Endothelial cell of umbilical vein (primary cell): ENCODE results near the gene PSMB7. TPM values are rescaled to one million over a fixed set of nuclear protein-coding genes. Genes with fewer than 3 reads are reported as not detected.

Source experiments
- BruUV-seq: library from RNA; stranded (reverse); fragments of 400-500 nt; replicated peaks from 2 replicates; lab custom pipeline; 2021; lab: Mats Ljungman, UMichigan
- CTCF ChIA-PET: fragments of 300-600, 350-600 bp; sonication (Branson Sonifier 250); formaldehyde crosslinking; loops from one replicate; lab custom pipeline; 2021; ENCODE audit warnings: antibody characterized with exemption, inconsistent platforms; lab: Charles Lee
- POLR2A ChIA-PET: fragments of 300-600, 350-600 bp; sonication (Branson Sonifier 250); formaldehyde crosslinking; loops from one replicate; lab custom pipeline; 2021; ENCODE audit warnings: antibody characterized with exemption, inconsistent platforms; lab: Charles Lee
- DNase-seq: peaks from one replicate; pipeline ENCODE4 v3.0.0-alpha.2; 2011; ENCODE audit warnings: low read depth, low spot score
- FAIRE-seq: peaks from 2 replicates; lab custom pipeline; 2011; peaks lifted over from hg19 to GRCh38; lab: Jason Lieb, UNC
- H2AFZ ChIP-seq: 2 replicates; pipeline ENCODE4 v1.6.0; 2012; ENCODE audit warnings: low read depth, low read length, control low read depth, inconsistent platforms
- H3K27ac ChIP-seq: 2 replicates; pipeline ENCODE4 v1.5.1; 2011; ENCODE audit warnings: low read depth, mild to moderate bottlenecking, control low read depth, low read length, moderate library complexity; ENCODE audit not compliant: insufficient read depth
- H3K27me3 ChIP-seq, 2 experiments: 2 replicates each; pipeline versions ENCODE4 v1.6.0 to v1.6.1; 2011; ENCODE audit warnings: low read length in 2 of 2, mixed read lengths in 1 of 2; ENCODE audit not compliant: control insufficient read depth in 2 of 2, insufficient read depth in 2 of 2
- H3K36me3 ChIP-seq, 2 experiments: 2 replicates in 1 of 2; 3 replicates in 1 of 2; pipeline ENCODE4 v1.5.1; 2011; ENCODE audit warnings: low read length in 2 of 2, mild to moderate bottlenecking in 1 of 2, moderate library complexity in 1 of 2; ENCODE audit not compliant: control insufficient read depth in 2 of 2, insufficient read depth in 2 of 2; ENCODE audit errors: extremely low read depth in 1 of 2
- H3K4me1 ChIP-seq: 3 replicates; pipeline ENCODE4 v1.5.1; 2011; ENCODE audit warnings: mild to moderate bottlenecking, low read length; ENCODE audit not compliant: control insufficient read depth, insufficient read depth; ENCODE audit errors: extremely low read depth
- H3K4me2 ChIP-seq: 2 replicates; pipeline ENCODE4 v1.6.1; 2011; ENCODE audit warnings: low read length, control low read depth, mixed read lengths; ENCODE audit not compliant: insufficient read depth
- H3K4me3 ChIP-seq, 3 experiments: fragments of 200-600 bp in 1 of 3; sonication (generic), shearing (Covaris generic) in 1 of 3; replicated peaks in 1 of 3; 2 replicates each; pipeline ENCODE4 v1.5.1; 2011 to 2016; ENCODE audit warnings: control low read depth in 3 of 3, low read length in 3 of 3, mild to moderate bottlenecking in 2 of 3, inconsistent platforms in 1 of 3, low read depth in 1 of 3, moderate library complexity in 1 of 3; ENCODE audit not compliant: insufficient read depth in 1 of 3
- H3K79me2 ChIP-seq: 2 replicates; pipeline ENCODE4 v1.6.0; 2012; ENCODE audit warnings: low read length, inconsistent platforms; ENCODE audit not compliant: control insufficient read depth, insufficient read depth
- H3K9ac ChIP-seq: replicated peaks from 2 replicates; pipeline ENCODE3; 2011; ENCODE audit warnings: low read length, control low read depth; ENCODE audit not compliant: insufficient read depth; ENCODE audit errors: extremely low read depth
- H3K9me1 ChIP-seq: replicated peaks from 3 replicates; pipeline ENCODE4 v1.6.0; 2011; ENCODE audit warnings: mild to moderate bottlenecking, low read length; ENCODE audit not compliant: control insufficient read depth, insufficient read depth; ENCODE audit errors: extremely low read depth
- H3K9me3 ChIP-seq: replicated peaks from 2 replicates; pipeline ENCODE4 v1.5.1; 2012; ENCODE audit warnings: low read length, inconsistent platforms; ENCODE audit not compliant: control insufficient read depth, insufficient read depth
- H4K20me1 ChIP-seq: replicated peaks from 2 replicates; pipeline ENCODE3; 2011; ENCODE audit warnings: mild to moderate bottlenecking, low read length; ENCODE audit not compliant: control insufficient read depth, insufficient read depth; ENCODE audit errors: extremely low read depth
- CTCF ChIP-seq, 2 donors: IDR thresholded peaks; 1 replicate in 1 of 2; 2 replicates in 1 of 2; pipeline ENCODE4 v1.5.1; 2011; ENCODE audit warnings: low read length in 2 of 2, mild to moderate bottlenecking in 2 of 2, moderate library complexity in 2 of 2, control low read depth in 1 of 2, inconsistent platforms in 1 of 2, low read depth in 1 of 2; ENCODE audit not compliant: insufficient read depth in 1 of 2; ENCODE audit errors: extremely low read depth in 1 of 2
- FOS ChIP-seq: IDR thresholded peaks from 2 replicates; pipeline ENCODE4 v1.6.1; 2011; ENCODE audit warnings: mild to moderate bottlenecking, low read length, moderate library complexity, borderline replicate concordance; ENCODE audit not compliant: insufficient read depth
- GATA2 ChIP-seq: IDR thresholded peaks from 2 replicates; pipeline ENCODE4 v1.7.0; 2011; ENCODE audit warnings: low read depth, mild to moderate bottlenecking, moderate library complexity, mixed read lengths, low read length; ENCODE audit not compliant: insufficient read length, insufficient read depth
- JUN ChIP-seq: IDR thresholded peaks from 2 replicates; pipeline ENCODE4 v1.6.1; 2011; ENCODE audit warnings: borderline replicate concordance, low read depth; ENCODE audit not compliant: insufficient read length, insufficient read depth
- MYC ChIP-seq: IDR thresholded peaks from one replicate; pipeline ENCODE4 v1.6.1; 2011; ENCODE audit warnings: mild to moderate bottlenecking, low read depth, low read length
- POLR2A ChIP-seq: IDR thresholded peaks from 2 replicates; pipeline ENCODE4 v1.6.1; 2012; ENCODE audit warnings: low read depth, mild to moderate bottlenecking, control low read depth, low read length
- dilution Hi-C: fragments of 300-500 bp; cut with MboI; formaldehyde crosslinking; loops from one replicate; pipeline ENCODE4 v1.15.0; 2019; ENCODE audit warnings: low sequenced_read_pairs; ENCODE audit not compliant: extremely low pct_ligation_motif_present
- intact Hi-C: fragments of 100-400 bp; cut with micrococcal nuclease; formaldehyde crosslinking; loops from one replicate; pipeline ENCODE4 v1.10.0; 2022
- polyA plus RNA-seq, 4 experiments: library from polyadenylated mRNA; depleted of rRNA in 3 of 4; stranded (reverse) in 3 of 4; unstranded in 1 of 4; fragments of >200 nt; gene quantifications; 2 replicates each; pipeline versions ENCODE4 v1.2.1 to v1.2.3, GENCODE V29; 2011 to 2012; ENCODE audit warnings: missing spikeins in 1 of 4
- total RNA-seq: library from RNA; stranded (reverse); gene quantifications from 2 replicates; pipeline ENCODE4 v1.2.3, GENCODE V29; 2021
- TF ChIP-seq, protein P1 (sequence below): IDR thresholded peaks from 2 replicates; pipeline ENCODE4 v1.6.1; 2011; ENCODE audit not compliant: insufficient read depth, insufficient read length

PSMB7 gene
- total and polyA plus RNA-seq, 2 donors (not counting 3 experiments of a cell fraction or from before 2014, with no cell fraction given) = 227 to 366 TPM

DNA sequence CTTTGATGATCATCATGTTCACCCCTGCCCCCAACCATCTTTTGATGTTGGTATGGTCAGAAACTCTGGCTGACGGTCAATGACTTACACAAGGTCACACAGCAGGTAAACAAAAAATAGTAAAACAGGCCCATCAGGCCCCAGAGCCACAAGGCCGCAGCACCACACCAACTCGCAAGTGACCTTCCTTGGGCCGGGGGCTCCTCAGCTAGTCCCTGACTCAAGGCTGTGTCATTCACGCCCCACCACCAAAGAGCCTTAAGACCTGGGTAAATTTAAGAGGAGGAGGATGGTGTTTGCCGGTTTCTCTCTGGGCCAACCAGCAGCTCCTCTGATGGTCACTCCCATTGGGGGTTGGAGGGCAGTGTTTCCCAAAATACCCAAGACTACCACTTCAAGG is 55.8 kb downstream of the PSMB7 start:
- H3K9me1 ChIP-seq = no peaks in the 10 kb centered on the region
- H4K20me1 ChIP-seq = peaks cover 2% of the 10 kb centered on the region
- dilution Hi-C loops = no loop called here
- POLR2A ChIA-PET = no interaction called here
- H3K4me1 ChIP-seq = no peaks in the 10 kb centered on the region
- H3K9me3 ChIP-seq = no peaks in the 10 kb centered on the region
- CTCF ChIA-PET = no interaction called here
- FAIRE-seq (no peak), DNase-seq (no peak)
- no peaks in the 10 kb centered on the region for H3K27me3 ChIP-seq
- H3K36me3 ChIP-seq = peaks cover 0 to 7% of the 10 kb centered on the region in 2 experiments
- no peak for TF ChIP-seq POLR2A
- no peak for TF ChIP-seq CTCF (IDR thresholded peaks at IDR 0.05; ENCODE audit: extremely low read depth in 1 of 2, insufficient read depth in 1 of 2, low read depth in 1 of 2, low read length in 2 of 2)
- TF ChIP-seq, protein P1, sequence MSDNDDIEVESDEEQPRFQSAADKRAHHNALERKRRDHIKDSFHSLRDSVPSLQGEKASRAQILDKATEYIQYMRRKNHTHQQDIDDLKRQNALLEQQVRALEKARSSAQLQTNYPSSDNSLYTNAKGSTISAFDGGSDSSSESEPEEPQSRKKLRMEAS = no peak
- no peak for TF ChIP-seq MYC
- no peak for TF ChIP-seq GATA2
- TF ChIP-seq FOS = no peak
- TF ChIP-seq JUN = no peak
- H3K79me2 ChIP-seq = peaks cover 92% of the 10 kb centered on the region
- no peak overlapping the region for H3K4me3 ChIP-seq
- no peak overlapping the region for H3K27ac ChIP-seq
- H2AFZ ChIP-seq = no peak overlapping the region
- no peak overlapping the region for H3K9ac ChIP-seq
- BruUV-seq = no TSS peak
- intact Hi-C loops = no loop called here
- no peak overlapping the region for H3K4me2 ChIP-seq
